ENCODE data around the gene DENND11. TPM values are rescaled to one million over a fixed set of nuclear protein-coding genes. Genes with fewer than 3 reads are reported as not detected.

Gene DENND11
- total RNA-seq, 1 donor from 2014 or later, result 43.6 TPM

DNA sequence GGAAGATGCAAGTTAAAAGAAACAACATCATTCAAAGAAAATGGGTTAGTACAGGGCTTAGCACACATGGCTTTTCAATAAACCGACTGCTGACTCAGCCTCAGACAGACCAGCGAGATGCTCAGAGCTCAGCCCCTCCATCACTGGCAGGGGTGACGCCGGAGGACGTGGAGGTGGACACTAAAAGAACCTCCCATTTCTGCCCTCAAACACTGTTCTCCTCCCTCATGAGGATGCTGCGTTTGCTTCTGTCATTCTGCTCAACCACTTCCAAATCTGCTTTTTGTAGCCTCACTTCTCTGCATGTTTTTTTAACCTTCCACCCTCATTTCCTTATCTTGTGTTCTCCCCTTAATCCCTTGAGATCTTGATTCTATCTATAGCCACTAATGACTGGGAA is 15.3 kb downstream of the DENND11 start:
- intact Hi-C loops (cut with micrococcal nuclease), result no loop called here

DNA sequence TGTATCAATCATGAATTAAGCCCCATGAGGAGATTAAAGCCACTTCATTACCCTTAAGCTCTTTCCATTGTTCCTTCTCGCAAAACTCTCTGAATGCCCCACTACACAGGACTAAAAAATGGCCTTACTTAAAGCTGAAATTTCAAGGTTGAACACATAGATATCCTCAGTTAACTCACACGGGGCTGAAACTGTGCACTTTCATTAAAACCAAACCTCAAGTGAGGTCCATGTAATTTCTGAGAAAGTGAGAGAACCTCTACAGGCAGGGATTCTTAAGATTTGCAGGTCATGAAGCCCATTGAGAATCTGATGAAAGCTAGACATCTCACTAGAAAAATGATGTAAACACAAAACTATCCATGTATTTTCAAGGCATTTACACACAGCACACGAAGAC is 15.9 kb downstream of the DENND11 start:
- intact Hi-C loops (cut with micrococcal nuclease), result no loop called here

DNA sequence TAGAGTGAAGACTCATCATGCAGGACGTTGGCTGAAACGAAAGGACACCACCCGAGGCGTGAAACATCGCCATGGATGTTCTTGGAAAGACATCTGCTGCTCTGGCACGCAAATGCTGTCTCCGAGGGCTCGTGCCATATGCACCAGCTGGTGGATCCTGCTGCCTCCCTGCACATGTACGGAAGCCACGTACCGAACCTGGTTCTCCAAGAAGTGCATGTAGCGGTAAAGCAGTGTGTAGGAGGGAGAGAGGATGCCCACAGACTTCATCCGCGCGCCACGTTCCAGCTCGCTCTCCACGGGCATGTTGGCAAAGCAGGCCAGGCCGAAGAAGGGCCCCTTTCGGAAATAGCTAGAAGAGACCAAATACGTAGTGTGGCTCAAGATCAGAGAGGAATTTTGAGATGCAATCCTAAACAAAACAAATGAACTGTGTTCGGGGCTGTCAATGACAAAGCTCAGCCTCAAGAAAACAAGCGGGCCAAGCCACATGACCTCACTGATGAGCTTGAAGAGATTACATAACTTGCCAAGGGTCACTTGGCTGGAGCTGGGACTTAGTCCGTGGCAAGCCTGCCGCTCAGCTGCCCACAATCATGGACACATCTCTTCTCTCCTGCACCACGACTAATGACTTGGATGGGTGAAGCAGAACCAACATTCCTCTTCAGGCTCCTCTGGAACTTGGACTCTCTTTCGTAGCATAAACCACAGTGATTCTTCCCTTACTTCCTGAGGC is 16.5 kb downstream of the DENND11 start:
- intact Hi-C loops (cut with micrococcal nuclease), result no loop called here

DNA sequence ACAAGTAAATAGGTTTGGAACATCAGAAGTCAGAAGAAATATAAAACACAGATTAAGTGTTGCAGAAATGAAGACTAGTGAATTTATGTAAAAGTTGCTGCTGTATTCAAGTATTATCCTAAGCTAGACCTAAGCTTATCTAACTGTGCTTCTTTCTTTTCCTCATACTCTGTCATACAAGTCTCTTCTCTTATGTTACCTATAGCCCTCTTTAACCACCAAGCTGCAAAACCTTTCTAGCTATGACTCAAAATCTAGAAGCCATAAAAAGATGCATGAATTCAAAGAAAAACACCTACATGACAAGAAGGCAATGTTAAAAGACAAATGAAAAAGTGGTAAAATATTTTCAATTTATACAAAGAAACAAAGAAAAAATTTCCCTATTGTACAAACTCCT is 23.0 kb downstream of the DENND11 start:
- intact Hi-C loops (cut with micrococcal nuclease), result loop anchor here (1.0 to 5.0 kb wide), 4 partner anchors 22 to 1467 kb away; partner anchors contain the start of gene SSBP1

DNA sequence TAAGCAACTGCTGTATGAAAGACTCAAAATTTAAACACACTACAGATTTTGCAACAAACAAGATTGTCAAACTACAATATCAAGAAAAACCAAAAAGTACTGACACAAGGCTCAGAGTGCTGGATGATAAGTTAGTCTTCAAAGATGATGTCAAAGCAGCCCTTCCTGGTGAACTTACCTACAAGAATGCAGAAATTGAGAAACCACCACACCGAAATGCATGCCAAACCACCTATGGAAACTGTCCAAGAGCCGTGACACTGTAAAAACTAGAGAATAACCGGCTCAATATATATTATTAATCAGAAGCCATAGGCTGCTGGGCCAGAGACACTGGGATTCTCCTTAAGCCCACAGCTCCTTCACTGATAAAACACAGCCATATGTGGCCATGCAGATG is 25.3 kb downstream of the DENND11 start:
- intact Hi-C loops (cut with micrococcal nuclease), result loop anchor here (5.0 kb wide), 1 partner anchor 1464 kb away; no protein-coding TSS in a partner anchor

DNA sequence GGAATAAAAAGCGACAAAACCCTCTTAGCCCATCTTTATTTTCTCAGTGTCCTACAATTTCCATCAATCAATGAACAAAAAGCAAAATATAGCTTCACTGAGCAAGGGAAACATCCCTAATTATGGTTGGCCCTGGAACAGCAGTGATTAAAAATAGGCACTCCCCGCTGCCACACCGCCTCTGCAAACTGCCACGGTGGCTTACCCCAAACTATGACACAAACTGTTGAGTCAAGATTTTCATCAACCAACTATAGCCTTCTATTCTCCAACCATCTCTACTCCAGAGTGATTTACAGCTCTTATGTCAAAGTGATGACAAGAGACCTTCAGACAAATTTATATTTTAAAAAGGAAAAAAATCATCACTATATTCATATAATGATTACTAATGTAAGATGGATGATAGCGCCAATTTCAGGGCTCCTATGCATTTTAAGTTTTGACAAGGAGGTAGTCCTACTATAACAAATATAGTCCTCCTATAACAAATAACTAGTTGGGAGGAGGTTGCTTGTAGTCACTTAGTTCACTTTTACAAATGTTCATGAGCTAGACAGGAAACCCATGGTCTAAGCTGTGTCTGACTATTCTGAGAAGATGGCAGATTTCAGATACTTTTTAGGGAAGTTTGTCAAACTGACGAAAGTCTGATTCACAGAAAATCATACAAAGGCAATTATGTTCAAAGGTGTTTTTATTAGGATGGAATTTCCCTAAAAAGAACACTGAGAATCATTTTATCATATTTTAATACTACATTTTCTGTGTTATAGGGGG is 26.3 kb downstream of the DENND11 start:
- intact Hi-C loops (cut with micrococcal nuclease), result loop anchor here (2.0 to 5.0 kb wide), 2 partner anchors 21 to 1463 kb away; no protein-coding TSS in a partner anchor

DNA sequence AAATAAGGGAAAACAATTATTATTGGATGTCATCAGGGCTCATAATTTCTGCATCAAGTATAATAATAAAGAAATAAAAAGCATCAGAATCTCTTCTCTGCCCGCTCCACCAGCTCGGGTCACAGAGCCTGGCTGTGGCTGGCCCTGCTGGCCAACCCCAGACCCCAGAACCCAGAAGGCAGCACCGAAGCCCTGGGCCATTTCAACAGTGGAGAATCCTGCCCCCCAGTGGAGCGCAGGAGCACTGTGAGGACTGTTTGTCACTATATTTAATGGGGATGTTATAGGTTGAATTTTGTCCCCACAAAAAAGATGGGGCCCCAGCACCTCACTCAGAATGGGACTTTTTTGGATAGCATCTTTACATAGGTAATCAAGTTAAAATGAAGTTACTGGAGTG is 27.3 kb downstream of the DENND11 start:
- intact Hi-C loops (cut with micrococcal nuclease), result loop anchor here (1.0 to 5.0 kb wide), 3 partner anchors 20 to 1462 kb away; partner anchors contain the start of gene SSBP1

DNA sequence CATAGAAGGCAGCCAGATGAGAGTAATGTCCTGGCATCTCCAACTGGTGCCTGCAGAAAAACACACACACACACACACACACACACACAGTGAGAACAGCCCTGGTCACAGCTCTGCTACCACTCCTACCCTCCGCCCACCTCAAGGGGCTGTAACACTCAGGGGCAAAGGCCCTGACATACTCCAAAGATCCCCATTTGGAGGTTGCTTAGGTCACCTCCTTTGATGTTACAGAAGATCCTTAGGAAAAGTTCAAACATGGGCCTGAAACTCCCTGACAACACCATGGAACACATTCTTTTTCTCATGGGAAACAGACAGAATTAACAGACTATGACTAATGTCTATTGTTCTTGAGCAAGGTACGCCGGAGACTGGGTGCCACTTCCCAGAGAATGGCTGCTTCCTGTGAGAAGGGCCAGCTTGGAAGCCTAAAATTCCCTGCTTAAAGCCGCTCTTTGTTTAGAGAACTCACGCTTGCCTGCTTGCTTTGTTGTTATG is 27.7 kb downstream of the DENND11 start:
- intact Hi-C loops (cut with micrococcal nuclease), result loop anchor here (1.0 to 2.0 kb wide), 2 partner anchors 19 to 64 kb away; partner anchors contain the start of gene SSBP1

DNA sequence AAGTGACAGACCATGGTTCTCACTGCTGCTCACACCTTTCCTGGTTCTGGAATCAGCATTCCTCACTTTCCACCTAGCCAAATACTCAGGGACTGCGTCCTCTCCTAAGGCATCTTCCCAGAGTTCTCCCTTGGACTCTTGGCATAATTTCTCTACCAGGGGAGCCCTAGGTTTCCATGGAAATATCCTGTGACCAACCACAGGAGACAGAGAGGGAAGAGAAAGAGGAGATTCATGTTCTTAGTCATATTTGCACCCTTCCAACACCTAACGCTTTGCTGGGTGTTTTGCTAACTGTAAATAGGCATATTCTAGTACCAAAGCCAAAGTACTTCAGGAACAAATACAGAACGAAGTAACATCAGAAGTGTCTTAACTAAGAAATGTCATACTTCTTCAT is 28.6 kb downstream of the DENND11 start:
- intact Hi-C loops (cut with micrococcal nuclease), result no loop called here

DNA sequence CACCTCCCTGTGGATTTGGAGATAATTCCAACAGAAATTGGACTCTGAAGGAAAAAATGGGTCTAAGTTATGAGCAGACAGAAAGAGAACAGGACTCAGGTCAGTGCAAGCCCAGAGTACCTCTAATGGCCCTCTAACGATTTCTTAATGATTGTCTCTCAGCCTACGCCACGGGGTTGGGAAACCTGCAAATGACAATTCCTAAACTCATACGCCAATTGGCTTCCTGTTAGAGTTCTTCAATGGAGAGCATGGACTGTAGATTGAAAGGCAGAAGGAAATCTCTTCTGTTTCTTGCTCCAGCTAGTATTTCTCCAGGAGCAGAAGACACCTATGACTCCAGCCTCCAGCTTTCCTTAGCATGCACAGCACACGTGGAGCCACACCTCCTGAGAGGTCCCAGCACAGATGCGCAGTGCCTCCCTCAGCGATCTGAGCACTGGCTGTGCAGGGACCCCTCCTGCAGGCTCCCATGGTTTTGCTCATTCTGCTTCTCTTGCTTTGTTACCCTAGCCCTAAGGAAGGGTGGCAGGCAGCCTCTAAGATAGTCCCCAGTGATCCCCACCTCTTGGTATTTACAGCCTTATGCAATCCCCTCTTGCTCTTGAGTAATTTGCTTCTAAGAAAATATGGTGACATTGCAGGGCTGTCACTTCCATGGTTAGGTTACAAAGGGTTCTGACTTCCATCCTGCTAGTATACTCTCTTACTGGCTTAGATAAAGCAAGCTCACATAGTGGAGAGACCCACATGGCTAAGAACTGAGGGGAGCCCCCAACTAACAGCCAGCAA is 30.1 kb downstream of the DENND11 start:
- intact Hi-C loops (cut with micrococcal nuclease), result no loop called here

DNA sequence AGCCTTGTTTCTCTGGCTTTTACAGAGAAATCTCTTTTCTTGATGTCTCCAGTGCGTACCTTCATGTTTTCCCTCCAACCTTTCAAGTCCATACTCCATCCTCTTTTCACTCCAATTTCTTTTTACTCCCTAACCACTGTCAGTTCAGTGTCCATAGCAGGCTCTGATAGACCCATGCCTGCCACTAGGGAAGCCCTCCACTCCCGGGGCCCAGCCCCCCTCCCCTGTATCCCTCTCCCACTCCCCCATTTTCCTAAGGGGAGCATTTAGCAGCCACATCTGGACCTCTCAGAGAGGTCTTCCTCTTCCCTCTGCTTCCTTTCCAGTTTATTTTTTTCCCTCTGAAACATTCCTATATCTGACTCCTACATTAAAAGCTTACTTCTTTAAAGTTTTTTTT is 33.1 kb downstream of the DENND11 start:
- intact Hi-C loops (cut with micrococcal nuclease), result no loop called here

DNA sequence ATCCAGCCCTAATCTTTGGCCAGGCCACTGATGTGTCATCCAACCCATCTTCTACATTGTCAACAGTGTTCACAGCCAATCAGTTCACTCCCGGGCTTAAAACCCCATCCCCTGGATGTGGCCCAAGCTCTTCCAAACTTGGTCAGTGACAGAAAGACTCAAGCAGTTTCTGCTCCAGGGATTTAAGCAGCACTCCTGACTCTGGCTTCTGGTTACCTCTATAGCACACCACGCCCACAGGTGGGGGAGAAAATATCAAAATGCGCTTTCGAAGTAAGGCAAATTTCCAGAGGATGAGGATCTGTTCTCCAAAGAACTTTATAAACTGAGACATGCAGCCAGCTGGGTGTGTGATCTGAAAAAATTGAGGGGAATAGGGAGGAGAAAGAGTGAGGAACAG is 35.9 kb downstream of the DENND11 start:
- intact Hi-C loops (cut with micrococcal nuclease), result no loop called here

DNA sequence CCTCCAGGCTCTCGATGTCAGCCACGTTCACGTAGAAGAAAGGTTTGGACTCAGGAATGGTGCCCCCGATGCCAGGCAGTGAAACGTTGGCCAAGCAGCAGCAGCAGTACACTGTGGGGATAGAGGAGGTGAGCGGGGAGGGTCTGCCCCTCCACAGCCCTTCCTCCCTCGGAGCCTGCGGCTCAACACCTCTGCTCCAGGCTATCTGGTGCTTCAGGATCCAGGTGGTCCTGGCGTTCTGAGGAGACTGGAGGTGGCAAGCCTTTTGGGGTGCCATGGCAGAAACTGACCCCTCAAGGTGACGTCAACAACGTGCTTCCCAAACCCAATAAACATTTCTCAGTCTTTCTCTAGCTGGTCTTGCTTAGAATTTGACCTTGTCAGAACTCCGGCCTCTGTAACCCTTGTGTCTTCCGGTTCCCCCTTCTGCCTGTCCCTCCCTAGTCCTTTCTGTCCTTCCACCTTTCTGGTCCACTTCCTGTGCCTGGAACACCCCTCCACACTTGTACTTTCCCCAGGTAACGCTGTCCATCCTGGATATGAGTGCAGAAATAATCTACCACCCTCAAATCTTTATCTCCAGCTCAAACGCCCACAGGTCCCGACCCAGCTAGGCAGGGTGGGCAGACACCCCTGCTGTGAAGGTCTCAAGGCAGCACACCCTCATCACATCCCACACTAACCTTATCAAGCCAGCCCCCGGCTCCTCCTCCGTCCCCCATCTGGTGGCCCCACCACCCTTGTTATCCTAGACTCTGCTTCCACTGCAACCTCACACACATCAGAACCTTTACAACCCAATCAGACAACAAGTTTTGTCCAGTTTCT is 36.5 kb downstream of the DENND11 start:
- intact Hi-C loops (cut with micrococcal nuclease), result no loop called here

DNA sequence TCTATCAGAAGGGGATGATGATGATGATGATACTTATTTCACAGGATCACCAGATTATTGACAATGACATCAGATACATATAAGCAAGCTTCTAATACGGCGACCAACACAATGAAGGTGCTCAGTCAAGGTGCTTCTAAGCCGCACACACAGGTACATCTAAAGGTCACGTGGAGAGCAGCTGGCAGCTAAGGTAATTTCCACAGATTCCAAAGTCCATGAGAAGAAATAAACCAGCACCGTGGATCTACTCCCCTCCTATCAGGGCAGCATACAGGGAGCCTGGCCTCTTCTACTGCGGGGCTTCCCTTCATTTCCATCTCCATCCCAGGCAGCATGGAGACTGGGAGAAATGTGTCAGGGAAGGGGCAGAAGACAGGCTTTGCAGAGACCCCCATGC is 37.5 kb downstream of the DENND11 start:
- intact Hi-C loops (cut with micrococcal nuclease), result no loop called here

DNA sequence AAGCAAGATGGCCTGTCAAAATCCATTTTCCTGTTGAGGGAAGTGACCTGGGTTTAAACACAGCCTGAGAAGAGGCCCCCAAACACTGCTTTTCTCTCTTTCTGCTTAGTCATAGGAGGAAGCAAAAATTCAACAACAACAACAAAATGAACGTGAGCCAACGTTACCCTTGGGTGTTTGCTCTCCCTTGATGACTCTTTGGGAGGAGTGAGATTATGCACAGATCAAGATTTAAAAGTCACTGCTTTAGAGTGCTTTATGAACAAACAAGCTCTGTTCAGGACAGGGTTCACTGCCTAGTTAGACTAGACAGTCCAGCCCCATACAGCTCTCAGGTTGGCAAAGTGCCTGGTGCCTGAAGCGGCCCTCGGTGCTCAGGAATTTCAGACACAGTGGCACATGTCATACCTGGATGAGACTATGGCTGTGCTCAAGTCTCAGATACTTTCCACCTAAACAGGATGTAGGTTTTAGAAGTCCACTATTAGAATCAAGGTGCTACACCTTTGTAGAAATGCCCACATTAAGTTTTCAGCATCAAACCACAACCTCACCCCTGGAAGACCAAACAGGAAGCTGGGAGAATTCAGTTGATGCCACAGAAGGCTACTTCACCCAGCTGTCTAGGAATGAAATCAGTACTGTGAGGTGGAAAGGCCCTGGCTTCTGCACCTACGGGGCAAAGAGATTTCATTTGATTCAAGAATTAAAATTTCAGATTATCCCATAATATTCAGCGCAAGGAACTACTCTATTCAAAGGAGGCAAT is 38.7 kb downstream of the DENND11 start:
- intact Hi-C loops (cut with micrococcal nuclease), result no loop called here

DNA sequence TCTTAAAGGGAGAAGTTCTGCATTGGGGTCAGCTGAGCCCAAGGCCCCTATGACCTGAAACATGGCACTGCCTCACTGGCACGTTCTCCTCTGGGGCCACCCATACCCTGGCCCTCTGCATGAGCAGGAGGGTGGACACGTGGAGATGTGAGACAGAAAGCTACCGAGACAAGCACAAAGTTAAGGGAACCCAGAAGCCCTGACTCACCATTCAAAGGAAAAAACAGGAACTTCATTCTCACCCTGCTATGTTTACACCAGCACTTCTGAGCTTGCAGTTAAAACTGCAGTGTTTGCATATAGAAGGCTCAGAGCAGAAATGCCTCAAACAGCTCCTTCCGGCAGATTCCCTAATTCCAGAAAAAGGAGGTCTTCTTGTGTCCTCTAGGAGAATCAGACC is 41.7 kb downstream of the DENND11 start:
- intact Hi-C loops (cut with micrococcal nuclease), result no loop called here

DNA sequence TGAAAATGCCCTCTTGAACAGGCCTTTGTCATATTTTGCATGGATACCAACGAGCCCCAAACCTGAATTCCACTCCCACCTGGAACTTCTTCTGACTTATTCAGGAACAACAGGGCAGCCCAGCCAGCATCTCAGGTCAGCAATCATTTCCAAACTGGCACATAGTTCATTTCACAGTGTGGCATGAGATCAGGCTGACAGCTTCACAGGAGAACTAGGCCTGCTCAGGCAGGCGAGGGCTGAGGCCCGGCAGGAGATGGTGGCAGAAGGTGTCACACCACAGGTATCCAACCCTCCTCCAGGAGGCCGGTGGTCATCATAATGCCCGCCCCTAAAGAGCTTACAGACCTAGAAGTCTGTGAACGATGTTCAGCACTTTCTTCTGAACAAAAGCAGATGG is 42.5 kb downstream of the DENND11 start:
- intact Hi-C loops (cut with micrococcal nuclease), result no loop called here

DNA sequence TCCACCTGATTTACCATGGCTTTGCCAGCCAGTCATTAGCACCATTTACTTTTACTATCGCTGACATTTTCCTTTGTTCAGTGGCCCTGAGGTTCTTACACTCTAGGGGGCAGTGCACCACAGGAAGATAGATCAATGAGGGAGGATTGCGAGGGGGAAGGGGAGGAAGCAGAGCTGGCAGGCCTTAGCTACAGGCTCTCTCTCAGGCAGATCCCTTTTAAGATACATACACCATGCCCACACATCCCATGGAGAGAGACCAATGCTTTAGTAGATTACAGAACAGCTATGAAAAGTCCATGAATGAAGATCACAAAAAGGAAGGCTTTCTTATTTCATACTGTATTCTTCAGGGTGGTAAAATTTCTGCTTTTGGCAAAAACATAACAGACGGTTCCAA is 47.4 kb downstream of the DENND11 start:
- intact Hi-C loops (cut with micrococcal nuclease), result loop anchor here (1.0 to 5.0 kb wide), 7 partner anchors 20 to 842 kb away; partner anchors contain the start of genes SSBP1 and TMEM178B

DNA sequence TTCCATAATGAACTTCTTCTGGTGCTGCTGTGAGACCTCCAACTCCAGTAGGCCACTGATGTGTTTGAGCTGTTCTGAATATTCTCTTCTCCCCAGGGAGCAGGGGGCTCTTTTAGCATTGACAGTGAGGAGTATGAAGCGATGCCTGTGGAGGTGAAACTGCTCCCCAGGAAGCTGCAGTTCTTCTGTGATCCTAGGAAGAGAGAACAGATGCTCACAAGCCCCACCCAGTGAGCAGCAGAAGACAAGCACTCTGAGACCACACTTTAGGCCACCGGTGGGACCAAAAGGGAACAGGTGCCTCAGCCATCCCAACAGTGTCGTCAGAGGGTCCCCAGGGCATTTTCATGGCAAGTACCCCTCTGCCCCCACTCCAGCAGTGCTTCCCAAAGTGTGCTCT is 49.3 kb downstream of the DENND11 start:
- intact Hi-C loops (cut with micrococcal nuclease), result loop anchor here (5.0 kb wide), 2 partner anchors 580 to 840 kb away; partner anchors contain the start of gene TMEM178B
